H1 (cell line): ENCODE results near the gene PLK5. TPM values are rescaled to one million over a fixed set of nuclear protein-coding genes. Genes with fewer than 3 reads are reported as not detected.

ENCODE experiments used
- CBX8 ChIP-seq: fragments of 300-800, 300-1000 bp; sonication (generic); IDR thresholded peaks from 2 replicates; pipeline ENCODE4 v1.7.1; 2016; ENCODE audit warnings: low read depth, low read length, borderline replicate concordance
- CREB1 ChIP-seq: IDR thresholded peaks from 2 replicates; pipeline ENCODE4 v1.6.1; 2012; ENCODE audit warnings: inconsistent platforms
- E2F6 ChIP-seq: IDR thresholded peaks from 2 replicates; pipeline ENCODE4 v1.6.1; 2012; ENCODE audit warnings: inconsistent platforms
- EZH2 ChIP-seq: fragments of 200-600 bp; sonication (generic); IDR thresholded peaks from 2 replicates; pipeline ENCODE4 v1.7.1; 2012; ENCODE audit warnings: low read depth, mild to moderate bottlenecking, moderate library complexity, low read length, inconsistent platforms; ENCODE audit not compliant: severe bottlenecking
- GABPA ChIP-seq: IDR thresholded peaks from 2 replicates; pipeline ENCODE4 v1.6.1; 2011; ENCODE audit warnings: mild to moderate bottlenecking, low read length, moderate library complexity, borderline replicate concordance; ENCODE audit not compliant: insufficient read depth
- GTF2F1 ChIP-seq: IDR thresholded peaks from 2 replicates; pipeline ENCODE4 v1.6.1; 2012; ENCODE audit warnings: low read depth, low read length, improper control_type of control experiment, borderline replicate concordance
- polyA plus RNA-seq, 7 experiments: library from polyadenylated mRNA; depleted of rRNA in 3 of 7; stranded (reverse) in 5 of 7; unstranded in 2 of 7; fragments of >200 nt in 5 of 7; fragments of 200-250 nt in 2 of 7; gene quantifications; 1 replicate in 5 of 7; 2 replicates in 1 of 7; 4 replicates in 1 of 7; pipeline versions ENCODE4 v1.2.1 to v1.2.3, GENCODE V29; 2011 to 2013; ENCODE audit warnings: missing spikeins in 2 of 7, mixed read lengths in 2 of 7
- total RNA-seq: library from RNA; stranded (reverse); fragmentation: NEBNext Ultra II Directional; extraction: Animal tissue kit (Norgen Biotek cat#: 25700); gene quantifications from 2 replicates; pipeline ENCODE4 v1.2.1, GENCODE V29; 2021
- TF ChIP-seq, protein P1 (sequence below): fragments of 300-600 bp; sonication (generic); IDR thresholded peaks from 2 replicates; pipeline ENCODE4 v1.7.1; 2012; ENCODE audit warnings: low read length, moderate library complexity, mild to moderate bottlenecking, inconsistent platforms; ENCODE audit not compliant: insufficient replicate concordance
- TF ChIP-seq, protein P2 (sequence below): IDR thresholded peaks from 2 replicates; pipeline ENCODE4 v1.6.1; 2012; ENCODE audit warnings: inconsistent platforms

Gene PLK5
- total and polyA plus RNA-seq, 2 of the 8 experiments (the other 6 are each of a cell fraction or from before 2014, with no cell fraction given), result 0.43 to 0.45 TPM

GRCh38 chr19:1524972-1525325 lies 1.1 kb downstream of the PLK5 start (continued):
- TF ChIP-seq, protein P1, sequence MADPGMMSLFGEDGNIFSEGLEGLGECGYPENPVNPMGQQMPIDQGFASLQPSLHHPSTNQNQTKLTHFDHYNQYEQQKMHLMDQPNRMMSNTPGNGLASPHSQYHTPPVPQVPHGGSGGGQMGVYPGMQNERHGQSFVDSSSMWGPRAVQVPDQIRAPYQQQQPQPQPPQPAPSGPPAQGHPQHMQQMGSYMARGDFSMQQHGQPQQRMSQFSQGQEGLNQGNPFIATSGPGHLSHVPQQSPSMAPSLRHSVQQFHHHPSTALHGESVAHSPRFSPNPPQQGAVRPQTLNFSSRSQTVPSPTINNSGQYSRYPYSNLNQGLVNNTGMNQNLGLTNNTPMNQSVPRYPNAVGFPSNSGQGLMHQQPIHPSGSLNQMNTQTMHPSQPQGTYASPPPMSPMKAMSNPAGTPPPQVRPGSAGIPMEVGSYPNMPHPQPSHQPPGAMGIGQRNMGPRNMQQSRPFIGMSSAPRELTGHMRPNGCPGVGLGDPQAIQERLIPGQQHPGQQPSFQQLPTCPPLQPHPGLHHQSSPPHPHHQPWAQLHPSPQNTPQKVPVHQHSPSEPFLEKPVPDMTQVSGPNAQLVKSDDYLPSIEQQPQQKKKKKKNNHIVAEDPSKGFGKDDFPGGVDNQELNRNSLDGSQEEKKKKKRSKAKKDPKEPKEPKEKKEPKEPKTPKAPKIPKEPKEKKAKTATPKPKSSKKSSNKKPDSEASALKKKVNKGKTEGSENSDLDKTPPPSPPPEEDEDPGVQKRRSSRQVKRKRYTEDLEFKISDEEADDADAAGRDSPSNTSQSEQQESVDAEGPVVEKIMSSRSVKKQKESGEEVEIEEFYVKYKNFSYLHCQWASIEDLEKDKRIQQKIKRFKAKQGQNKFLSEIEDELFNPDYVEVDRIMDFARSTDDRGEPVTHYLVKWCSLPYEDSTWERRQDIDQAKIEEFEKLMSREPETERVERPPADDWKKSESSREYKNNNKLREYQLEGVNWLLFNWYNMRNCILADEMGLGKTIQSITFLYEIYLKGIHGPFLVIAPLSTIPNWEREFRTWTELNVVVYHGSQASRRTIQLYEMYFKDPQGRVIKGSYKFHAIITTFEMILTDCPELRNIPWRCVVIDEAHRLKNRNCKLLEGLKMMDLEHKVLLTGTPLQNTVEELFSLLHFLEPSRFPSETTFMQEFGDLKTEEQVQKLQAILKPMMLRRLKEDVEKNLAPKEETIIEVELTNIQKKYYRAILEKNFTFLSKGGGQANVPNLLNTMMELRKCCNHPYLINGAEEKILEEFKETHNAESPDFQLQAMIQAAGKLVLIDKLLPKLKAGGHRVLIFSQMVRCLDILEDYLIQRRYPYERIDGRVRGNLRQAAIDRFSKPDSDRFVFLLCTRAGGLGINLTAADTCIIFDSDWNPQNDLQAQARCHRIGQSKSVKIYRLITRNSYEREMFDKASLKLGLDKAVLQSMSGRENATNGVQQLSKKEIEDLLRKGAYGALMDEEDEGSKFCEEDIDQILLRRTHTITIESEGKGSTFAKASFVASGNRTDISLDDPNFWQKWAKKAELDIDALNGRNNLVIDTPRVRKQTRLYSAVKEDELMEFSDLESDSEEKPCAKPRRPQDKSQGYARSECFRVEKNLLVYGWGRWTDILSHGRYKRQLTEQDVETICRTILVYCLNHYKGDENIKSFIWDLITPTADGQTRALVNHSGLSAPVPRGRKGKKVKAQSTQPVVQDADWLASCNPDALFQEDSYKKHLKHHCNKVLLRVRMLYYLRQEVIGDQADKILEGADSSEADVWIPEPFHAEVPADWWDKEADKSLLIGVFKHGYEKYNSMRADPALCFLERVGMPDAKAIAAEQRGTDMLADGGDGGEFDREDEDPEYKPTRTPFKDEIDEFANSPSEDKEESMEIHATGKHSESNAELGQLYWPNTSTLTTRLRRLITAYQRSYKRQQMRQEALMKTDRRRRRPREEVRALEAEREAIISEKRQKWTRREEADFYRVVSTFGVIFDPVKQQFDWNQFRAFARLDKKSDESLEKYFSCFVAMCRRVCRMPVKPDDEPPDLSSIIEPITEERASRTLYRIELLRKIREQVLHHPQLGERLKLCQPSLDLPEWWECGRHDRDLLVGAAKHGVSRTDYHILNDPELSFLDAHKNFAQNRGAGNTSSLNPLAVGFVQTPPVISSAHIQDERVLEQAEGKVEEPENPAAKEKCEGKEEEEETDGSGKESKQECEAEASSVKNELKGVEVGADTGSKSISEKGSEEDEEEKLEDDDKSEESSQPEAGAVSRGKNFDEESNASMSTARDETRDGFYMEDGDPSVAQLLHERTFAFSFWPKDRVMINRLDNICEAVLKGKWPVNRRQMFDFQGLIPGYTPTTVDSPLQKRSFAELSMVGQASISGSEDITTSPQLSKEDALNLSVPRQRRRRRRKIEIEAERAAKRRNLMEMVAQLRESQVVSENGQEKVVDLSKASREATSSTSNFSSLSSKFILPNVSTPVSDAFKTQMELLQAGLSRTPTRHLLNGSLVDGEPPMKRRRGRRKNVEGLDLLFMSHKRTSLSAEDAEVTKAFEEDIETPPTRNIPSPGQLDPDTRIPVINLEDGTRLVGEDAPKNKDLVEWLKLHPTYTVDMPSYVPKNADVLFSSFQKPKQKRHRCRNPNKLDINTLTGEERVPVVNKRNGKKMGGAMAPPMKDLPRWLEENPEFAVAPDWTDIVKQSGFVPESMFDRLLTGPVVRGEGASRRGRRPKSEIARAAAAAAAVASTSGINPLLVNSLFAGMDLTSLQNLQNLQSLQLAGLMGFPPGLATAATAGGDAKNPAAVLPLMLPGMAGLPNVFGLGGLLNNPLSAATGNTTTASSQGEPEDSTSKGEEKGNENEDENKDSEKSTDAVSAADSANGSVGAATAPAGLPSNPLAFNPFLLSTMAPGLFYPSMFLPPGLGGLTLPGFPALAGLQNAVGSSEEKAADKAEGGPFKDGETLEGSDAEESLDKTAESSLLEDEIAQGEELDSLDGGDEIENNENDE, result no peak
- no peak for TF ChIP-seq CREB1
- no peak for TF ChIP-seq CBX8
- TF ChIP-seq GTF2F1, result no peak
- no peak for TF ChIP-seq E2F6
- no peak for TF ChIP-seq EZH2
- TF ChIP-seq, protein P2, sequence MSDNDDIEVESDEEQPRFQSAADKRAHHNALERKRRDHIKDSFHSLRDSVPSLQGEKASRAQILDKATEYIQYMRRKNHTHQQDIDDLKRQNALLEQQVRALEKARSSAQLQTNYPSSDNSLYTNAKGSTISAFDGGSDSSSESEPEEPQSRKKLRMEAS, result no peak
- TF ChIP-seq GABPA, result no peak
